WTC11 (cell line): Measurements from ENCODE around the gene GNG14. TPM values are rescaled to one million over a fixed set of nuclear protein-coding genes. Genes with fewer than 3 reads are reported as not detected.

ENCODE experiments used
- EMX1 ChIP-seq: fragments of 250-450 bp; sonication (Bioruptor Pico); IDR thresholded peaks from 2 replicates; pipeline ENCODE4 v1.8.0; 2021; ENCODE audit warnings: mild to moderate bottlenecking
- GTF2I ChIP-seq: fragments of 250-450 bp; sonication (Bioruptor Pico); conservative IDR thresholded peaks from 2 replicates; pipeline ENCODE4 v1.4.0; 2021; ENCODE audit warnings: mild to moderate bottlenecking
- HMGA2 ChIP-seq: fragments of 250-450 bp; sonication (Bioruptor Pico); IDR thresholded peaks from 2 replicates; pipeline ENCODE4 v1.4.0; 2021; ENCODE audit warnings: mild to moderate bottlenecking, moderate library complexity
- JAZF1 ChIP-seq: fragments of 250-450 bp; sonication (Bioruptor Pico); IDR thresholded peaks from 2 replicates; pipeline ENCODE4 v1.9.0; 2021; ENCODE audit warnings: moderate library complexity, mild to moderate bottlenecking, inconsistent platforms
- KAT7 ChIP-seq: sonication (generic); formaldehyde crosslinking; IDR thresholded peaks from 2 replicates; pipeline ENCODE4 v1.8.1; 2023; ENCODE audit warnings: missing genetic modification reagents, mild to moderate bottlenecking, borderline replicate concordance
- NFATC4 ChIP-seq: fragments of 250-450 bp; sonication (Bioruptor Pico); IDR thresholded peaks from 2 replicates; pipeline ENCODE4 v1.9.0; 2021; ENCODE audit warnings: mild to moderate bottlenecking
- NR2C2 ChIP-seq: sonication (generic); formaldehyde crosslinking; IDR thresholded peaks from 2 replicates; pipeline ENCODE4 v1.8.0; 2022; ENCODE audit warnings: mild to moderate bottlenecking, missing genetic modification reagents
- OVOL2 ChIP-seq: fragments of 250-450 bp; sonication (Bioruptor Pico); IDR thresholded peaks from 2 replicates; pipeline ENCODE4 v1.9.0; 2021; ENCODE audit warnings: mild to moderate bottlenecking, borderline replicate concordance
- PRRX2 ChIP-seq: fragments of 250-450 bp; sonication (Bioruptor Pico); IDR thresholded peaks from 2 replicates; pipeline ENCODE4 v1.8.0; 2021; ENCODE audit warnings: mild to moderate bottlenecking
- ZNF423 ChIP-seq: fragments of 250-450 bp; sonication (Bioruptor Pico); IDR thresholded peaks from 2 replicates; pipeline ENCODE4 v2.1.2; 2022; ENCODE audit warnings: mild to moderate bottlenecking, moderate library complexity
- ZNF671 ChIP-seq: fragments of 250-450 bp; sonication (Bioruptor Pico); IDR thresholded peaks from 2 replicates; pipeline ENCODE4 v1.8.0; 2021; ENCODE audit warnings: mild to moderate bottlenecking
- total RNA-seq: library from RNA; stranded (reverse); gene quantifications from 3 replicates; pipeline ENCODE4 v1.2.3, GENCODE V29; 2021
- TF ChIP-seq, protein P1 (sequence below): fragments of 250-450 bp; sonication (Bioruptor Pico); IDR thresholded peaks from 2 replicates; pipeline ENCODE4 v1.9.0; 2021; ENCODE audit warnings: mild to moderate bottlenecking, borderline replicate concordance
- TF ChIP-seq, protein P2 (sequence below): sonication (generic); formaldehyde crosslinking; IDR thresholded peaks from 2 replicates; pipeline ENCODE4 v1.8.0; 2022; ENCODE audit warnings: mild to moderate bottlenecking, missing genetic modification reagents
- TF ChIP-seq, protein P3 (sequence below): sonication (generic); formaldehyde crosslinking; IDR thresholded peaks from 2 replicates; pipeline ENCODE4 v1.8.0; 2023; ENCODE audit warnings: missing genetic modification reagents, mild to moderate bottlenecking, borderline replicate concordance
- TF ChIP-seq, protein P4 (sequence below): sonication (generic); formaldehyde crosslinking; conservative IDR thresholded peaks from 2 replicates; pipeline ENCODE4 v1.8.1; 2022; ENCODE audit warnings: mild to moderate bottlenecking, missing genetic modification reagents
- TF ChIP-seq, protein P5 (sequence below): fragments of 250-450 bp; sonication (Bioruptor Pico); conservative IDR thresholded peaks from 2 replicates; pipeline ENCODE4 v1.9.0; 2021; ENCODE audit warnings: mild to moderate bottlenecking
- TF ChIP-seq, protein P6 (sequence below): sonication (generic); formaldehyde crosslinking; IDR thresholded peaks from 2 replicates; pipeline ENCODE4 v1.8.1; 2023; ENCODE audit warnings: mild to moderate bottlenecking, missing genetic modification reagents
- TF ChIP-seq, protein P7 (sequence below): sonication (generic); formaldehyde crosslinking; IDR thresholded peaks from 2 replicates; pipeline ENCODE4 v1.8.0; 2022; ENCODE audit warnings: missing genetic modification reagents

The GNG14 gene
- total RNA-seq, 1 experiment from 2014 or later, result not detected

DNA sequence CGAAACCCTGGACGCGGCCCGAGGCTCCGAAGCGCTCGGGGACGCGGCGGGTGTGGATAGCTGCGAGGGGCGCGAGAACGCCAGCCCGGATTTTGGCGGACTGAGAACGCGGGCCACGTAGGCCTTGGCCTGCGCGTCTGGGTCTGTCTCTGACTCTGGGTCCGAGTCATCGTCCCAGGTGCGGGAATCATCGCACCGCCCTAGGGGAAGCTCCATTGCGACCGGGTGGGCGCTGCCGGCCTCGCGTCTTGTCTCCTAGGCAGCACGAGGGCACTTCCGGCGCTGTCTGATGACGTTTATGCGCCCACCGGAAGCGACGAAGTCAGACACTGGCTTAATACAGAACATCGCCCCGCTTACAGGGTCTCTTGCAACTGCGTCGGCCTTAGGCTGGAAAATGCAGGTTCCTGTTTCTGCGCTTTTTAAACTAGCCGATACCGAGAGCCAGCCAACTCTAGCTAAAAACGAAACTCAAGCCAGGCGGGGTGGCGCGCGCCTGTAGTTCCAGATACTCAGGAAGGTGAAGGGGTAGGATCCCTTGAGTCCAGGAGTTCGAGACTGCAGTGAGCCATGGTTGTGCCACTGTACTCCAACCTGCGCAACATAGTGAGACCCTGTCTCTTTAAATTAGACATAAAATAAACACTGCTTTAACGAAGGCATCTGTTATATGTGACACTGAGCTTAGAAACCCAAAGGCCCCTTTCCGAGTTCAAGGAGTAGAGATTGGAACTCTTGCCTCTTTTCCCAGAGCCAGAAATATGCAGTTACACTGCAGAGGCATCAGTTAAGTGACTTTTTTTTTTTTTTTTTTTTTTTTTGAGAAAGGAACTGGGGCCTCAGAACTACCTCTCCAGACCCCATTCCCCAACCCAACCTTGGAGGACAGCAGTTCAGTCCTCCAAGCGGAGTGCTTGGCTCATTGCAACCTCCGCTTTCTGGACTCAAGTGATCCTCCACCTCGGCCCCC is 8.9 kb downstream of the GNG14 start, which contains the start of gene FBXW9 (continued):
- TF ChIP-seq, protein P1, sequence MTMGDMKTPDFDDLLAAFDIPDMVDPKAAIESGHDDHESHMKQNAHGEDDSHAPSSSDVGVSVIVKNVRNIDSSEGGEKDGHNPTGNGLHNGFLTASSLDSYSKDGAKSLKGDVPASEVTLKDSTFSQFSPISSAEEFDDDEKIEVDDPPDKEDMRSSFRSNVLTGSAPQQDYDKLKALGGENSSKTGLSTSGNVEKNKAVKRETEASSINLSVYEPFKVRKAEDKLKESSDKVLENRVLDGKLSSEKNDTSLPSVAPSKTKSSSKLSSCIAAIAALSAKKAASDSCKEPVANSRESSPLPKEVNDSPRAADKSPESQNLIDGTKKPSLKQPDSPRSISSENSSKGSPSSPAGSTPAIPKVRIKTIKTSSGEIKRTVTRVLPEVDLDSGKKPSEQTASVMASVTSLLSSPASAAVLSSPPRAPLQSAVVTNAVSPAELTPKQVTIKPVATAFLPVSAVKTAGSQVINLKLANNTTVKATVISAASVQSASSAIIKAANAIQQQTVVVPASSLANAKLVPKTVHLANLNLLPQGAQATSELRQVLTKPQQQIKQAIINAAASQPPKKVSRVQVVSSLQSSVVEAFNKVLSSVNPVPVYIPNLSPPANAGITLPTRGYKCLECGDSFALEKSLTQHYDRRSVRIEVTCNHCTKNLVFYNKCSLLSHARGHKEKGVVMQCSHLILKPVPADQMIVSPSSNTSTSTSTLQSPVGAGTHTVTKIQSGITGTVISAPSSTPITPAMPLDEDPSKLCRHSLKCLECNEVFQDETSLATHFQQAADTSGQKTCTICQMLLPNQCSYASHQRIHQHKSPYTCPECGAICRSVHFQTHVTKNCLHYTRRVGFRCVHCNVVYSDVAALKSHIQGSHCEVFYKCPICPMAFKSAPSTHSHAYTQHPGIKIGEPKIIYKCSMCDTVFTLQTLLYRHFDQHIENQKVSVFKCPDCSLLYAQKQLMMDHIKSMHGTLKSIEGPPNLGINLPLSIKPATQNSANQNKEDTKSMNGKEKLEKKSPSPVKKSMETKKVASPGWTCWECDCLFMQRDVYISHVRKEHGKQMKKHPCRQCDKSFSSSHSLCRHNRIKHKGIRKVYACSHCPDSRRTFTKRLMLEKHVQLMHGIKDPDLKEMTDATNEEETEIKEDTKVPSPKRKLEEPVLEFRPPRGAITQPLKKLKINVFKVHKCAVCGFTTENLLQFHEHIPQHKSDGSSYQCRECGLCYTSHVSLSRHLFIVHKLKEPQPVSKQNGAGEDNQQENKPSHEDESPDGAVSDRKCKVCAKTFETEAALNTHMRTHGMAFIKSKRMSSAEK (CRISPR knock-in tag), result peak; percentile 79; the same call in 1 of the 2 replicates
- no peak for TF ChIP-seq NR2C2
- TF ChIP-seq JAZF1 (CRISPR knock-in tag), result 0 out of 2 replicates have a peak, but pooled peaks have one; percentile 5
- TF ChIP-seq GTF2I (CRISPR knock-in tag), result no peak
- no peak for TF ChIP-seq ZNF423 (CRISPR knock-in tag)
- TF ChIP-seq, protein P2, sequence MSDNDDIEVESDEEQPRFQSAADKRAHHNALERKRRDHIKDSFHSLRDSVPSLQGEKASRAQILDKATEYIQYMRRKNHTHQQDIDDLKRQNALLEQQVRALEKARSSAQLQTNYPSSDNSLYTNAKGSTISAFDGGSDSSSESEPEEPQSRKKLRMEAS, result peak; percentile 75; the same call in 1 of the 2 replicates
- TF ChIP-seq EMX1 (CRISPR knock-in tag), result peak; percentile 82; the same call in 1 of the 2 replicates
- peak; percentile 77; the same call in 1 of the 2 replicates for TF ChIP-seq NFATC4 (CRISPR knock-in tag)
- TF ChIP-seq HMGA2 (CRISPR knock-in tag), result 0 out of 2 replicates have a peak, but pooled peaks have one; percentile 6
- peak; percentile 60; the same call in 1 of the 2 replicates for TF ChIP-seq ZNF671
- TF ChIP-seq, protein P3, sequence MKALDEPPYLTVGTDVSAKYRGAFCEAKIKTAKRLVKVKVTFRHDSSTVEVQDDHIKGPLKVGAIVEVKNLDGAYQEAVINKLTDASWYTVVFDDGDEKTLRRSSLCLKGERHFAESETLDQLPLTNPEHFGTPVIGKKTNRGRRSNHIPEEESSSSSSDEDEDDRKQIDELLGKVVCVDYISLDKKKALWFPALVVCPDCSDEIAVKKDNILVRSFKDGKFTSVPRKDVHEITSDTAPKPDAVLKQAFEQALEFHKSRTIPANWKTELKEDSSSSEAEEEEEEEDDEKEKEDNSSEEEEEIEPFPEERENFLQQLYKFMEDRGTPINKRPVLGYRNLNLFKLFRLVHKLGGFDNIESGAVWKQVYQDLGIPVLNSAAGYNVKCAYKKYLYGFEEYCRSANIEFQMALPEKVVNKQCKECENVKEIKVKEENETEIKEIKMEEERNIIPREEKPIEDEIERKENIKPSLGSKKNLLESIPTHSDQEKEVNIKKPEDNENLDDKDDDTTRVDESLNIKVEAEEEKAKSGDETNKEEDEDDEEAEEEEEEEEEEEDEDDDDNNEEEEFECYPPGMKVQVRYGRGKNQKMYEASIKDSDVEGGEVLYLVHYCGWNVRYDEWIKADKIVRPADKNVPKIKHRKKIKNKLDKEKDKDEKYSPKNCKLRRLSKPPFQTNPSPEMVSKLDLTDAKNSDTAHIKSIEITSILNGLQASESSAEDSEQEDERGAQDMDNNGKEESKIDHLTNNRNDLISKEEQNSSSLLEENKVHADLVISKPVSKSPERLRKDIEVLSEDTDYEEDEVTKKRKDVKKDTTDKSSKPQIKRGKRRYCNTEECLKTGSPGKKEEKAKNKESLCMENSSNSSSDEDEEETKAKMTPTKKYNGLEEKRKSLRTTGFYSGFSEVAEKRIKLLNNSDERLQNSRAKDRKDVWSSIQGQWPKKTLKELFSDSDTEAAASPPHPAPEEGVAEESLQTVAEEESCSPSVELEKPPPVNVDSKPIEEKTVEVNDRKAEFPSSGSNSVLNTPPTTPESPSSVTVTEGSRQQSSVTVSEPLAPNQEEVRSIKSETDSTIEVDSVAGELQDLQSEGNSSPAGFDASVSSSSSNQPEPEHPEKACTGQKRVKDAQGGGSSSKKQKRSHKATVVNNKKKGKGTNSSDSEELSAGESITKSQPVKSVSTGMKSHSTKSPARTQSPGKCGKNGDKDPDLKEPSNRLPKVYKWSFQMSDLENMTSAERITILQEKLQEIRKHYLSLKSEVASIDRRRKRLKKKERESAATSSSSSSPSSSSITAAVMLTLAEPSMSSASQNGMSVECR (CRISPR knock-in tag), result peak; percentile 92
- TF ChIP-seq, protein P4, sequence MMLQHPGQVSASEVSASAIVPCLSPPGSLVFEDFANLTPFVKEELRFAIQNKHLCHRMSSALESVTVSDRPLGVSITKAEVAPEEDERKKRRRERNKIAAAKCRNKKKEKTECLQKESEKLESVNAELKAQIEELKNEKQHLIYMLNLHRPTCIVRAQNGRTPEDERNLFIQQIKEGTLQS (CRISPR knock-in tag), result no peak
- TF ChIP-seq, protein P5, sequence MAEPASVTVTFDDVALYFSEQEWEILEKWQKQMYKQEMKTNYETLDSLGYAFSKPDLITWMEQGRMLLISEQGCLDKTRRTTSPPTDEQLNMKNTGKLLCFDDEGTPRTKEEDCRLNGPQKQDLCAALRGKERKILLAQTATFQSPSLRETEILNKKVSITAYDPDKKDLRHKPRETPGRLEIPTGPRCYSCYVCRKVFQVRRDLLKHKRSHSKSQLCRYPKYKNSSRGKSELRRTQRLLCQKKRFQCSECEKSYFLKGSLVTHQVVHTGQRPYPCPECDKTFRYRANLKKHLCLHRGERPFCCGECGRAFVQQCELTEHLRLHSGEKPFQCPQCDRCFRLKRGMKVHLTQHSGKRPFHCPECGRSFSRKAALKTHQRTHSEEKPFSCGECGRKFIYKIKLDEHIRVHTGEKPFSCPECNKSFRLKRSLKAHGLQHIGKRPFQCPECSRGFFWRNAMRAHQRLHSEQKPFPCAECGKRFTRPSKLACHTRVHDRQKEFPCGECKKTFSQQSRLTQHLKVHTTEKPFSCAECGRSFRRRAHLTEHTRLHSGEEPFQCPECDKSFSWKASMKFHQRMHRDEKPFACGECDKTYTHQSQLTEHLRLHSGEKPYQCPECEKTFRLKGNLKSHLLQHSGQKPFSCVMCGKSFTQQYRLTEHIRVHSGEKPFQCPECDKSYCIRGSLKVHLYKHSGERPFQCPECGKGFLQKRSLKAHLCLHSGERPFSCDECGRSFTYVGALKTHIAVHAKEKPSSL, result 0 out of 2 replicates have a peak, but pooled peaks have one; percentile 60
- 0 out of 2 replicates have a peak, but pooled peaks have one; percentile 52 for TF ChIP-seq KAT7
- TF ChIP-seq OVOL2 (CRISPR knock-in tag), result no peak
- TF ChIP-seq, protein P6, sequence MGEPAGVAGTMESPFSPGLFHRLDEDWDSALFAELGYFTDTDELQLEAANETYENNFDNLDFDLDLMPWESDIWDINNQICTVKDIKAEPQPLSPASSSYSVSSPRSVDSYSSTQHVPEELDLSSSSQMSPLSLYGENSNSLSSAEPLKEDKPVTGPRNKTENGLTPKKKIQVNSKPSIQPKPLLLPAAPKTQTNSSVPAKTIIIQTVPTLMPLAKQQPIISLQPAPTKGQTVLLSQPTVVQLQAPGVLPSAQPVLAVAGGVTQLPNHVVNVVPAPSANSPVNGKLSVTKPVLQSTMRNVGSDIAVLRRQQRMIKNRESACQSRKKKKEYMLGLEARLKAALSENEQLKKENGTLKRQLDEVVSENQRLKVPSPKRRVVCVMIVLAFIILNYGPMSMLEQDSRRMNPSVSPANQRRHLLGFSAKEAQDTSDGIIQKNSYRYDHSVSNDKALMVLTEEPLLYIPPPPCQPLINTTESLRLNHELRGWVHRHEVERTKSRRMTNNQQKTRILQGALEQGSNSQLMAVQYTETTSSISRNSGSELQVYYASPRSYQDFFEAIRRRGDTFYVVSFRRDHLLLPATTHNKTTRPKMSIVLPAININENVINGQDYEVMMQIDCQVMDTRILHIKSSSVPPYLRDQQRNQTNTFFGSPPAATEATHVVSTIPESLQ (CRISPR knock-in tag), result no peak
- no peak; the same call in 1 of the 2 replicates for TF ChIP-seq PRRX2 (CRISPR knock-in tag)
- TF ChIP-seq, protein P7, sequence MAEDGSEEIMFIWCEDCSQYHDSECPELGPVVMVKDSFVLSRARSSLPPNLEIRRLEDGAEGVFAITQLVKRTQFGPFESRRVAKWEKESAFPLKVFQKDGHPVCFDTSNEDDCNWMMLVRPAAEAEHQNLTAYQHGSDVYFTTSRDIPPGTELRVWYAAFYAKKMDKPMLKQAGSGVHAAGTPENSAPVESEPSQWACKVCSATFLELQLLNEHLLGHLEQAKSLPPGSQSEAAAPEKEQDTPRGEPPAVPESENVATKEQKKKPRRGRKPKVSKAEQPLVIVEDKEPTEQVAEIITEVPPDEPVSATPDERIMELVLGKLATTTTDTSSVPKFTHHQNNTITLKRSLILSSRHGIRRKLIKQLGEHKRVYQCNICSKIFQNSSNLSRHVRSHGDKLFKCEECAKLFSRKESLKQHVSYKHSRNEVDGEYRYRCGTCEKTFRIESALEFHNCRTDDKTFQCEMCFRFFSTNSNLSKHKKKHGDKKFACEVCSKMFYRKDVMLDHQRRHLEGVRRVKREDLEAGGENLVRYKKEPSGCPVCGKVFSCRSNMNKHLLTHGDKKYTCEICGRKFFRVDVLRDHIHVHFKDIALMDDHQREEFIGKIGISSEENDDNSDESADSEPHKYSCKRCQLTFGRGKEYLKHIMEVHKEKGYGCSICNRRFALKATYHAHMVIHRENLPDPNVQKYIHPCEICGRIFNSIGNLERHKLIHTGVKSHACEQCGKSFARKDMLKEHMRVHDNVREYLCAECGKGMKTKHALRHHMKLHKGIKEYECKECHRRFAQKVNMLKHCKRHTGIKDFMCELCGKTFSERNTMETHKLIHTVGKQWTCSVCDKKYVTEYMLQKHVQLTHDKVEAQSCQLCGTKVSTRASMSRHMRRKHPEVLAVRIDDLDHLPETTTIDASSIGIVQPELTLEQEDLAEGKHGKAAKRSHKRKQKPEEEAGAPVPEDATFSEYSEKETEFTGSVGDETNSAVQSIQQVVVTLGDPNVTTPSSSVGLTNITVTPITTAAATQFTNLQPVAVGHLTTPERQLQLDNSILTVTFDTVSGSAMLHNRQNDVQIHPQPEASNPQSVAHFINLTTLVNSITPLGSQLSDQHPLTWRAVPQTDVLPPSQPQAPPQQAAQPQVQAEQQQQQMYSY (CRISPR knock-in tag), result no peak
